ENCODE results near the gene NFASC.

DNA sequence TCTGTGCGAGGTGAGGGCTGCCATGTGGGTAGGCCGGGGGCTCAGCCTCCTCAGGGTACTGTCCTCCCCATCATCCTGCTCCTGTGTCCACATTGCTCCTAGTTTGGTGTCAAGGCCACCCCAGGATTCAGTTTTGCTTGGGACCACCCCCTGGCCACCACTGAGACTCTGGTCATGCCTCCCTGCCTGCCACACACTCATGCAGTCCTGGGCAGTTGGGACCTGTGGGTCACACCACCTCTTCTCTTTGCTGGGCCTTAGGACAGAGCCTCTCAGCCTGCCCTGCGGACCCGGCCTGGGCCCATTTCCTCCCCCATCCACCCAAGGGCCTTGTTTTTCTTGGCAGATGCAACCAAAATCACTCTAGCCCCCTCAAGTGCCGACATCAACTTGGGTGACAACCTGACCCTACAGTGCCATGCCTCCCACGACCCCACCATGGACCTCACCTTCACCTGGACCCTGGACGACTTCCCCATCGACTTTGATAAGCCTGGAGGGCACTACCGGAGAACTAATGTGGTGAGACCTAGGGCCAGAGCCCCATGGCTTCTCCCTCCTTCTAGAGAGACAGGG is 194.2 kb downstream of the NFASC start:
- TF ChIP-seq, protein P1, sequence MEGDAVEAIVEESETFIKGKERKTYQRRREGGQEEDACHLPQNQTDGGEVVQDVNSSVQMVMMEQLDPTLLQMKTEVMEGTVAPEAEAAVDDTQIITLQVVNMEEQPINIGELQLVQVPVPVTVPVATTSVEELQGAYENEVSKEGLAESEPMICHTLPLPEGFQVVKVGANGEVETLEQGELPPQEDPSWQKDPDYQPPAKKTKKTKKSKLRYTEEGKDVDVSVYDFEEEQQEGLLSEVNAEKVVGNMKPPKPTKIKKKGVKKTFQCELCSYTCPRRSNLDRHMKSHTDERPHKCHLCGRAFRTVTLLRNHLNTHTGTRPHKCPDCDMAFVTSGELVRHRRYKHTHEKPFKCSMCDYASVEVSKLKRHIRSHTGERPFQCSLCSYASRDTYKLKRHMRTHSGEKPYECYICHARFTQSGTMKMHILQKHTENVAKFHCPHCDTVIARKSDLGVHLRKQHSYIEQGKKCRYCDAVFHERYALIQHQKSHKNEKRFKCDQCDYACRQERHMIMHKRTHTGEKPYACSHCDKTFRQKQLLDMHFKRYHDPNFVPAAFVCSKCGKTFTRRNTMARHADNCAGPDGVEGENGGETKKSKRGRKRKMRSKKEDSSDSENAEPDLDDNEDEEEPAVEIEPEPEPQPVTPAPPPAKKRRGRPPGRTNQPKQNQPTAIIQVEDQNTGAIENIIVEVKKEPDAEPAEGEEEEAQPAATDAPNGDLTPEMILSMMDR (IDR thresholded peaks at IDR 0.05) = no peak
- TF ChIP-seq POLR2AphosphoS5 (IDR thresholded peaks at IDR 0.05) (no peak), POLR2A (IDR thresholded peaks at IDR 0.05) (no peak), EP300 (IDR thresholded peaks at IDR 0.05) (no peak)
